ENCODE measurements around the gene RECQL5.

- no peak for TF ChIP-seq CTCF (IDR thresholded peaks at IDR 0.05; ENCODE audit: low read depth, low read length)
- no peak for TF ChIP-seq EZH2phosphoT487 (IDR thresholded peaks at IDR 0.05; ENCODE audit: low read depth)
Measured at GRCh38 chr17:75622771-75623273, 44.1 kb downstream of the RECQL5 start.
